ENCODE data around the gene TOM1. TPM values are rescaled to one million over a fixed set of nuclear protein-coding genes. Genes with fewer than 3 reads are reported as not detected.
A peak's percentile ranks its signal among the peaks of the same experiment; 100 is the strongest.

TOM1 gene
- total and polyA plus RNA-seq, 2 of the 13 experiments (the other 11 are each of a cell fraction or from before 2014, with no cell fraction given), result 30.8 to 87.3 TPM

DNA sequence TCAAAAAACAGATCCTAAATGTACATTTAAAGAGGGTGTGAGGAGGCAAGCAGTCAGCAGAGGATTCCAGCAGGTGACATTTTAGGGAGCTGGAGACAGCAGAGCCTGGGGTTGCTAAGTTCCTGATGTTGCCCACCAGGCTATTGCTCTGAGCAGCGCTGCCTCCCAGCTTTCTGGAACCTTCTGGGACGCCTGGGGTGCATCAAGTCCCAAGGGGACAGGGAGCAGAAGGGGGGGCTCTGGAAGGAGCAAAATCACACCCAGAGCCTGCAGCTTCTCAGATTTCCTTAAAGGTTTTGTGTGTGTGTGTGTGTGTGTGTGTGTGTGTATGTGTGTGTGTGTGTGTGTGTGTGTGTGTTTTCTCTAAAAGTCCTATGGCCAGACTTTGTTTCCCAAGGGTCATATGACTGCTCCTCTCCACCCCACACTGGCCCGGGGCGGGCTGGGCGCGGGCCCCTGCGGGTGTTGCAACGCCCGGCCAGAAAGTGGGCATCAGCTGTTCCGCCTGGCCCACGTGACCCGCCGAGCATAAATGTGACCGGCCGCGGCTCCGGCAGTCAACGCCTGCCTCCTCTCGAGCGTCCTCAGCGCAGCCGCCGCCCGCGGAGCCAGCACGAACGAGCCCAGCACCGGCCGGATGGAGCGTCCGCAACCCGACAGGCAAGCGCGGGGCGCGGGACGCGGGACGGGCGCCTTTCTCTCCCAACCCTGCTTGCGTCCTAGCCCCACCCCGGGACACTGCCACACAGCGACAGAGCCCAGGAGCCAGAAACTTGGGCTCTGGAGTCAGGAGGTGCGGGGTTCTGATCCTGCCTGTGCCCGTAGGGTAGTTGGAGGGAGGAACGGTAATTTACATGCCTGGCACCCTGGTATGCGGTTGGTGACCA is 81.1 kb downstream of the TOM1 start, which contains the start of gene HMOX1 (continued):
- TF ChIP-seq, protein P1, sequence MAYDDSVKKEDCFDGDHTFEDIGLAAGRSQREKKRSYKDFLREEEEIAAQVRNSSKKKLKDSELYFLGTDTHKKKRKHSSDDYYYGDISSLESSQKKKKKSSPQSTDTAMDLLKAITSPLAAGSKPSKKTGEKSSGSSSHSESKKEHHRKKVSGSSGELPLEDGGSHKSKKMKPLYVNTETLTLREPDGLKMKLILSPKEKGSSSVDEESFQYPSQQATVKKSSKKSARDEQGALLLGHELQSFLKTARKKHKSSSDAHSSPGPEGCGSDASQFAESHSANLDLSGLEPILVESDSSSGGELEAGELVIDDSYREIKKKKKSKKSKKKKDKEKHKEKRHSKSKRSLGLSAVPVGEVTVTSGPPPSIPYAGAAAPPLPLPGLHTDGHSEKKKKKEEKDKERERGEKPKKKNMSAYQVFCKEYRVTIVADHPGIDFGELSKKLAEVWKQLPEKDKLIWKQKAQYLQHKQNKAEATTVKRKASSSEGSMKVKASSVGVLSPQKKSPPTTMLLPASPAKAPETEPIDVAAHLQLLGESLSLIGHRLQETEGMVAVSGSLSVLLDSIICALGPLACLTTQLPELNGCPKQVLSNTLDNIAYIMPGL (CRISPR knock-in tag; IDR thresholded peaks at IDR 0.05; ENCODE audit: borderline replicate concordance in 1 of 2, low read depth in 1 of 2), result peak; percentile 61 to 74; a peak in 2 of 4 replicates
- peak; percentile 69 for TF ChIP-seq SALL1 (CRISPR knock-in tag; IDR thresholded peaks at IDR 0.05)
- no peak for TF ChIP-seq EP300 (IDR thresholded peaks at IDR 0.05; ENCODE audit: low read depth in 2 of 2, low read length in 2 of 2)
- TF ChIP-seq EP300 (CRISPR knock-in tag; IDR thresholded peaks at IDR 0.05; ENCODE audit: borderline replicate concordance), result 0 out of 2 replicates have a peak, but pooled peaks have one; percentile 20
- TF ChIP-seq ZFP1 (CRISPR knock-in tag; IDR thresholded peaks at IDR 0.05), result peak; percentile 48; the same call in 1 of the 2 replicates
- TF ChIP-seq, protein P2, sequence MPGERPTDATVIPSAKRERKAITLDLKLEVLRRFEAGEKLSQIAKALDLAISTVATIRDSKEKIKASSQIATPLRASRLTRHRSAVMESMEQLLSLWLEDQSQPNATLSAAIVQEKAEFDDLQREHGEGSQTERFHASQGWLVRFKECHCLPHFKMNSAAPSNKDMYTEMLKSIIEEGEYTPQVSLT (CRISPR knock-in tag; IDR thresholded peaks at IDR 0.05; ENCODE audit: borderline replicate concordance, low read depth), result no peak
- peak; percentile 1; the same call in 1 of the 2 replicates for TF ChIP-seq SMC3 (IDR thresholded peaks at IDR 0.05; ENCODE audit: low read length)
- TF ChIP-seq ZKSCAN8 (CRISPR knock-in tag; IDR thresholded peaks at IDR 0.05; ENCODE audit: borderline replicate concordance), result 0 out of 2 replicates have a peak, but pooled peaks have one; percentile 52
- 0 out of 2 replicates have a peak, but pooled peaks have one; percentile 18 for TF ChIP-seq ZNF121 (CRISPR knock-in tag; IDR thresholded peaks at IDR 0.05)
- TF ChIP-seq, protein P3, sequence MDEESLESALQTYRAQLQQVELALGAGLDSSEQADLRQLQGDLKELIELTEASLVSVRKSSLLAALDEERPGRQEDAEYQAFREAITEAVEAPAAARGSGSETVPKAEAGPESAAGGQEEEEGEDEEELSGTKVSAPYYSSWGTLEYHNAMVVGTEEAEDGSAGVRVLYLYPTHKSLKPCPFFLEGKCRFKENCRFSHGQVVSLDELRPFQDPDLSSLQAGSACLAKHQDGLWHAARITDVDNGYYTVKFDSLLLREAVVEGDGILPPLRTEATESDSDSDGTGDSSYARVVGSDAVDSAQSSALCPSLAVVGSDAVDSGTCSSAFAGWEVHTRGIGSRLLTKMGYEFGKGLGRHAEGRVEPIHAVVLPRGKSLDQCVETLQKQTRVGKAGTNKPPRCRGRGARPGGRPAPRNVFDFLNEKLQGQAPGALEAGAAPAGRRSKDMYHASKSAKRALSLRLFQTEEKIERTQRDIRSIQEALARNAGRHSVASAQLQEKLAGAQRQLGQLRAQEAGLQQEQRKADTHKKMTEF (CRISPR knock-in tag; IDR thresholded peaks at IDR 0.05), result peak; percentile 80
- TF ChIP-seq, protein P4, sequence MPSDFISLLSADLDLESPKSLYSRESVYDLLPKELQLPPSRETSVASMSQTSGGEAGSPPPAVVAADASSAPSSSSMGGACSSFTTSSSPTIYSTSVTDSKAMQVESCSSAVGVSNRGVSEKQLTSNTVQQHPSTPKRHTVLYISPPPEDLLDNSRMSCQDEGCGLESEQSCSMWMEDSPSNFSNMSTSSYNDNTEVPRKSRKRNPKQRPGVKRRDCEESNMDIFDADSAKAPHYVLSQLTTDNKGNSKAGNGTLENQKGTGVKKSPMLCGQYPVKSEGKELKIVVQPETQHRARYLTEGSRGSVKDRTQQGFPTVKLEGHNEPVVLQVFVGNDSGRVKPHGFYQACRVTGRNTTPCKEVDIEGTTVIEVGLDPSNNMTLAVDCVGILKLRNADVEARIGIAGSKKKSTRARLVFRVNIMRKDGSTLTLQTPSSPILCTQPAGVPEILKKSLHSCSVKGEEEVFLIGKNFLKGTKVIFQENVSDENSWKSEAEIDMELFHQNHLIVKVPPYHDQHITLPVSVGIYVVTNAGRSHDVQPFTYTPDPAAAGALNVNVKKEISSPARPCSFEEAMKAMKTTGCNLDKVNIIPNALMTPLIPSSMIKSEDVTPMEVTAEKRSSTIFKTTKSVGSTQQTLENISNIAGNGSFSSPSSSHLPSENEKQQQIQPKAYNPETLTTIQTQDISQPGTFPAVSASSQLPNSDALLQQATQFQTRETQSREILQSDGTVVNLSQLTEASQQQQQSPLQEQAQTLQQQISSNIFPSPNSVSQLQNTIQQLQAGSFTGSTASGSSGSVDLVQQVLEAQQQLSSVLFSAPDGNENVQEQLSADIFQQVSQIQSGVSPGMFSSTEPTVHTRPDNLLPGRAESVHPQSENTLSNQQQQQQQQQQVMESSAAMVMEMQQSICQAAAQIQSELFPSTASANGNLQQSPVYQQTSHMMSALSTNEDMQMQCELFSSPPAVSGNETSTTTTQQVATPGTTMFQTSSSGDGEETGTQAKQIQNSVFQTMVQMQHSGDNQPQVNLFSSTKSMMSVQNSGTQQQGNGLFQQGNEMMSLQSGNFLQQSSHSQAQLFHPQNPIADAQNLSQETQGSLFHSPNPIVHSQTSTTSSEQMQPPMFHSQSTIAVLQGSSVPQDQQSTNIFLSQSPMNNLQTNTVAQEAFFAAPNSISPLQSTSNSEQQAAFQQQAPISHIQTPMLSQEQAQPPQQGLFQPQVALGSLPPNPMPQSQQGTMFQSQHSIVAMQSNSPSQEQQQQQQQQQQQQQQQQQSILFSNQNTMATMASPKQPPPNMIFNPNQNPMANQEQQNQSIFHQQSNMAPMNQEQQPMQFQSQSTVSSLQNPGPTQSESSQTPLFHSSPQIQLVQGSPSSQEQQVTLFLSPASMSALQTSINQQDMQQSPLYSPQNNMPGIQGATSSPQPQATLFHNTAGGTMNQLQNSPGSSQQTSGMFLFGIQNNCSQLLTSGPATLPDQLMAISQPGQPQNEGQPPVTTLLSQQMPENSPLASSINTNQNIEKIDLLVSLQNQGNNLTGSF (CRISPR knock-in tag; IDR thresholded peaks at IDR 0.05), result no peak
- TF ChIP-seq, protein P5, sequence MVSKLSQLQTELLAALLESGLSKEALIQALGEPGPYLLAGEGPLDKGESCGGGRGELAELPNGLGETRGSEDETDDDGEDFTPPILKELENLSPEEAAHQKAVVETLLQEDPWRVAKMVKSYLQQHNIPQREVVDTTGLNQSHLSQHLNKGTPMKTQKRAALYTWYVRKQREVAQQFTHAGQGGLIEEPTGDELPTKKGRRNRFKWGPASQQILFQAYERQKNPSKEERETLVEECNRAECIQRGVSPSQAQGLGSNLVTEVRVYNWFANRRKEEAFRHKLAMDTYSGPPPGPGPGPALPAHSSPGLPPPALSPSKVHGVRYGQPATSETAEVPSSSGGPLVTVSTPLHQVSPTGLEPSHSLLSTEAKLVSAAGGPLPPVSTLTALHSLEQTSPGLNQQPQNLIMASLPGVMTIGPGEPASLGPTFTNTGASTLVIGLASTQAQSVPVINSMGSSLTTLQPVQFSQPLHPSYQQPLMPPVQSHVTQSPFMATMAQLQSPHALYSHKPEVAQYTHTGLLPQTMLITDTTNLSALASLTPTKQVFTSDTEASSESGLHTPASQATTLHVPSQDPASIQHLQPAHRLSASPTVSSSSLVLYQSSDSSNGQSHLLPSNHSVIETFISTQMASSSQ (IDR thresholded peaks at IDR 0.05; ENCODE audit: low read depth), result 0 out of 2 replicates have a peak, but pooled peaks have one; percentile 13
- TF ChIP-seq, protein P5 (CRISPR knock-in tag; IDR thresholded peaks at IDR 0.05; ENCODE audit: borderline replicate concordance), result peak; percentile 69; the same call in 1 of the 2 replicates
- peak; percentile 67; the same call in 1 of the 2 replicates for TF ChIP-seq SP4 (CRISPR knock-in tag; IDR thresholded peaks at IDR 0.05)
